COLO668 (cell line): Measurements from ENCODE around the gene LBR.

ENCODE experiments used
- DNase-seq: peaks from one replicate; lab custom pipeline; 2025; ENCODE audit not compliant: unreplicated experiment; lab: John Stamatoyannopoulos, UW

Gene LBR

DNA sequence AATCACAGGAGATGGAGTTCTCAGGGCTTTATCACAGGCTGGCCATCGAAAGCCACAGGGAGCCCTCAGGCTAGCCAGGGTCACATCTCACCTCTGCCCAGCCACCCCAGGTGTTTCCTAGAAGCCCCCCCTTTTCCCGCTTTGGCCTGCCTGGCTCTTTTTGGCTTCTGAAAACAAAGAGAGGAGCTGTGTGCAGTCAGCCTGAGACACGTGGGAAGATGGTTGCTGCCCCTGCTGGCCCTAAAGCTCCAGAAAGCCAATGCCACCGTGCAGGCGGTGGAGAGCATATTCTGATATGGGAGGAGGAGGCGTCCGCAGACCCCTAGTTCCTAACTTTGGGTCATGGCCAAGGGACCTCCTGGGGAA lies 18.7 kb upstream of the LBR start:
- no peak for DNase-seq

DNA sequence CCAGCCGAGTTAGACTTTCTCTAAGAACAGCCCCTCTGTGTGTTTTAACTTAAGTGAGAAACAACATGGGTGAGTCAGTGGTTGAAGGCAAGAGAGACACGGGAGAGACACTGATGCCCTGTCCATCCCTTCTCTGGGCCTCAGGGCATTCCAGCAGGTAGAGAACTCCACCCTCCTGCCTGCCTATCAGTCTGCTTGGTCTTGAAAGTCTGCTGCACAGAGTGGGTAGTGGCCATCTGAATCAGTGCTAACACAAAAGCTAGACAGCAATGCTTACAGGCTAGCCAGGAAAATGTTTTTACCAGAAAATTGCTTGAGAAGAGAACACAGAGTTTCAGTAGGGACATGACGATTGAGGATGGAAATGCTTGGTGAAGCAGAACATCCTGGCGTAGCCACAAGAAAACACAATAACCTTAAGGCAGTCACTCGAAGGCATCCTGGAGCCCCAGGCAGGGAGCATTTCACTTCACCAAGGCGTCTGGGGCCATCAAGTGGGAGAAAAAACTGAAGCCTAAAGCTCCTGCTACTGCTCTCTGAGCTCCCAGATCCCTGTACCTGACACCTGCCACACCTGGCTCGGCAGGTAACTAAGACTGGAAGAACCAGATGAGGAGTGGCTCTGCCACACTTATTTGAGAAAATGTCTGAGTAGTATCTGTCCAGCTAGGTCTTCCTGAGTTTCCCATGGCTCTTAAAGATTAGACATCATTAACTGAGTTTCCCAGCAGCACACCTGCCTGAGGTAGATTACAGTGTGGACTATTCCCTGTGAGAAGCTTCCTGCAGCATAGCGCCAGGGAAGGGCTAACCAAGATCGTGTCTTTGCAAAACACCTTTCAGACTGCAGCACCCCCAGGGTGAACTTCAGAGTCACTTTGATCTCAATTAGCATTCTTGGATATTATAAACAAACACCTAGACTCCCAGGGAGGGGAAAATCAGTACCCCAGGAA lies 18.1 kb upstream of the LBR start:
- DNase-seq = peak; percentile 43

DNA sequence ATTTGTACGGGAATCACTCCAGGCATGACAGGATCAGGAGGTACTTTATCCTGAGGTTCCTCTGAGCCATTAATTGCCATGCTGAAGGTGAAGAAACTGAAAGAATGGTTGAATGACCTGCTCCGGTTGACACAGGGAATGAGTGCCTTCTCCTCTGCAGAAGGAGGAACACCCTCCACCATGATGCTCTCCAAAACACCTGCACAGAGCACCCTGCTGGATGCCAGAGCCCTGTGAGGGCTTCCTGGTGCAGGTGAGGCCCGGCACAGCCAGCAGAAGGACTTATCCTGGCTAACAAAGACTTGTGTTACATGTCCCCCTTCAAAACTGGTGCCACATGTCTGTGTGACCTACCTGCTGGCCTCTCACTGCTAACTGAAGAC lies 14.3 kb upstream of the LBR start:
- DNase-seq = peak; percentile 52

DNA sequence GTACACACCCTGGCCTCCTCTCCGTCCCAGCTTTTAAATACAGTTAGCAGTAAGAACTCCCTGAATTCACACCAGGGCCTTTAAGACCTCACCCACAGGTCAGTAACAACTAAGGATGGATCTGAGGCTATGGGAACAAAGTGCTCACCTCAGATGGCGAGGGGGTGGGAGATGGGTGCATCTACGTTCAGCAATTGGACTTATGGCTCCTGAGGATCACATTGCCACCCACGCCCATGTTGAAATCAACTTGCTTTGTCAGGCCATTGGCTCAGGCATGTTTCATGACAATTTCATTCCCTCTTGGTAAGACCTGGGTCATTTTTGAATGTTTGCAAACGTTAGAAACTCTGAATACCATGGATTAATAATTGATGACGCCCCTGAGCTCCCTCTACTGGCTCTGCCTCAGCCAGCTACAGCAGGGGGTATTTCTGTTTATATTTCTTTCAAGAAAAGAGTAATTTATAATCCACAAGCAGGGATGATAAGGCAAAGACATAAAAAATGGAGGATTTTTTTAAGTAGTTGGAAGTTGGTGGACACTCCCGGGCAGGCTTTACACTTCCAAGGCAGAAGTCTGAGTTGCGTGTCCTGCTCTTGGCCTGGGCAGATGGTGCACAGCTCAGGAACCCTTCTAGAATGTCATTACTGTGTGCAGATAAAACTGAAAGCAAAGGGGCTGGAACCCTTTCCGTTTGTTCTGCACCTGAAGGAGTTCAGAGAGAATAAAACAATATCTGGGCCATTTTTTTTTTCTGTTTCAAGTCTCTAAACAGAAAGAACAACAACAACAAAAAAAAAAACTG lies 13.7 kb upstream of the LBR start:
- DNase-seq = peak; percentile 67

DNA sequence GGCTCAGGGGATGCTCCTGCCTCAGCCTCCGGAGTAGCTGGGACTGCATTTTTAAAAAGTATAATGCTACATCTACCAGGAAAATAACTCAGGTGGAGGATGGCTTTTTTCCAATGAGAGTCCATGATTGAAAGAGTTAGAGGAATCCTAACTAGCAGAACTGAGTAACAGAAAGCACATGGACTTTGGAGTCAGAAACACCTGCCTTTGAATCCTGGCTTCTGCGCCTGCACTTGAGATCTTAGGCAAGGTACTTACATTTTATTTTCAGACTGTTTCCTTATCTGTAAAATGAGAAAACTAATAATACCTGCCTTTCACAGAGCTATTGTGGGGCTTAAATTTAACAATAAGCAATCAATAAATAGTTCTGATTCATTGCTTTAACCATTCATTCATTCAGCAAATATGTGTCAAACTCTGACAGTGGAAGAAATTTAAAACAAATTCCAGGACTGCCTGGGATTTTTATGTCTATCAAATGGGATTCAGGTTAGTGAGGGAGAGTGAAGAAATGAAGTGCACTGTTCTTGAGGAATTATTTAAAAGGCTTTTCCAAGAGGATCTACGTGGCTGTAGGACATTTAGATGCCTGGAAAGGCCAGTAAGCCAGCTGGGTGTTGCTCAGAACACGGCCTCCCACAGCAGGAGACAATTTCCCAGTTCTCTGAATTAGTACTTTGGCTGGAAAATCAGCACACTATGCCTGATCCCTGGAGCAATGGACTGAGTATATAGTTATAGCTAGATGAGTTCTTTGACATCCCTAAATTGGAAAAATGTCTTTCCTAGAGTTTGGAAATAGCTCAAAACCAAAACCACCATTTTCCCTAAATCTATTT lies 12.8 kb upstream of the LBR start:
- peak; percentile 26 for DNase-seq

DNA sequence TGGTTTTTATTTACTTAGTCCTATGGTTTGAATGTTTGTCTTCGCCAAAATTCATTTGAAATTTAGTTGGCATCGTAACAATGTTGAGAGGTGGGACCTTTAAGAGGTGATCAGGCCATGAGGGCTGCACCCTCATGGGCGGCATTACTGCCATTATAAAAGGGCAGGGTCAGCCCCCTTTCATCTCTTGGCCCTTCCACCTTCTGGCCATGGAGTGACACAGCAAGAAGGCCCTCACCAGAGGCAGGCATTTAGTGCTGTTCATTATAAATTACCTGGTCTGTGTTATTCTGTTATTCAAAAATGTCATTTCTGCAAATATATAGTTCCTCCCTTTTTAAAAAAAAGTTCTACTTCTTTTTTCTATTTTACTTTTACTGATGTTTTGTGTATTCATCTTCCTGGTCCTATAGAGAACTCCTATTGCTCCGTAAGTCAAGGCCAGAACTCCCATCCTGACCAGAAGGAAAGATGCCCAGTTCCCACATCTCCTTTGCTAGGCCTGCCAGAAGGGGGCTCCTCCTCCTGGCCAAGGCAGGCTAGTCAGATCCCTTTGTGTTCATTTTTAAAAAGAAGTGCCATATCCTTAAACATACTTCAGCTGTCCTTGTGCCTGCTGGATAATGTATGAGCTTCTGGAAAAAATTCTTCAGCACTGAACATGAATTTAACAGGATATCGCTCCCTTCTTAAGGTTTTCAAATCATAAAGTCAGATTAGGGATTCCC lies 10.0 kb upstream of the LBR start:
- DNase-seq = no peak

DNA sequence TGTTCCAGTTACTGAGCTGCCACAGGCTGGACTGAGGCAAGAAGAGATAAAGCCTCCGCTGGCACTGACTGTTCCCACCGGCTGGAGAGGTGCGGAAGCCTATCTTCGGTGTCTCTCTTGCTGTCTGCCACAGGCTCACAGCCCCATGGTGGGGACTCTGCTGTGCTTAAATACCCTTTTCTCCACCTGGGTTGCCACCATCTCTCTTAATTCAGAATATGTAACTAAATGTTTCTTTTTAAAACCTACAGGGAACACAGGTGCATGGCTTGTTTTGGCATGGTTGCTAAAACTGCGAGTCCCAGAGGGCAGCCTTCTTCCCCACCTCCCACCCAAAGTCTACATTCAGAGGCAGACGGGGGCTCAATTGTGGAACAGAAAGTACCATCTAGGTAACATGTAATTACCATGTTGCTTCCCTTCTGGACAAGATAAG lies 8.1 kb upstream of the LBR start:
- no peak for DNase-seq

DNA sequence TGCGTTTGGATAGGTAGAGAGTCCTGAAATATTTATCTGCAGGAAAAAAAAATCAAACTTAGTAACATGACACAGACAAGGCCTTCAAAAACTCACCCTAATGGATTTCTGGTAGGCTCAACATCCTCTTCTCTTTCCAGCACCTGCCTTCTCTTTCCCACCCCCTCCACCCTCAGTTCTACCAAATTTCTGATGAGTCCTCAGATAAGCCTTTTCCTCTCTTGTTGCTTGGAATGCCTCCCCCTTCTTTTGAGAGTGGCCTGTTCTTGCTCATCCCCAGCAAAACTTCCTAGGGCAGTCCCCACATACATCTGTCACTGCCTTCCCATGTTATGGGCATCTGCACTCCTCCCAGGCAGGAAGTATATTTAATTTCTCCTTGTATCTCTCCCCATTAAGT lies 7.6 kb upstream of the LBR start:
- no peak for DNase-seq

DNA sequence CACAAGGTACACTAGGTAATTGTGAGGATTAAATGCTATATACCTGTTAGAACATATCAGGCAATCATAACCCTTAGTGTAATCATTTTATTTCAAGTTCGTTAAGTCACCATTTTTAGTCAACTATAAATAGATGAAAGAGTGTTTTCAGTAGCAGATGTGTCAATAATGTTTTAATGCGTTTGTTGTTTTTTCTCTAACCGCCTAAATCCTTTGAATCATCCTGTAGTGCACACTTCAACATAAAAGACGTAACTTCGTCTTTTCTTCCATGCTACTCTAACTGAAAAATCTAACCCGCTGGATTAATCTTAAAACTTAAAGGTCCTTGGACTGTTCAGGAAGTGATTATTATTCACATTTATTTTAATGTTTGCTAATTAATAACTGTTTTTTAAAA lies 7.2 kb upstream of the LBR start:
- DNase-seq = no peak

DNA sequence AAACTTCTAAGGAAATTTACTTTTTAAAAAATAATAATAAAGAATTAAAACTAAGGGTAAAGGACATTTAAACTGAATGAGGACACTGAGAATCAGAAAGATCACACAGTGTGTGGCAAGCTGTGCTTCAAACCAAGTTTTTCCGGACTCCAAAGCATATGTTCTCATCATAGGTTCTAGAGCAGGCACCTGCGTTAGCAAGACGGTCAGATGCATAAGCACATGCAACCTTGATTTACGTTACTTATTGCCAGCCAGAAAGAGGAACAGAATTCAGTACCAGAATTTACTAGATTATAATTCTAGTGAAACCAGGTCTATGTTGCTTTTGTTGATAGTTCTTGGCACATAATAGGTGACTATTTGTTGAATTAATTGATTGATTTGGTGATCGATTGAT lies 6.2 kb upstream of the LBR start:
- DNase-seq = no peak

DNA sequence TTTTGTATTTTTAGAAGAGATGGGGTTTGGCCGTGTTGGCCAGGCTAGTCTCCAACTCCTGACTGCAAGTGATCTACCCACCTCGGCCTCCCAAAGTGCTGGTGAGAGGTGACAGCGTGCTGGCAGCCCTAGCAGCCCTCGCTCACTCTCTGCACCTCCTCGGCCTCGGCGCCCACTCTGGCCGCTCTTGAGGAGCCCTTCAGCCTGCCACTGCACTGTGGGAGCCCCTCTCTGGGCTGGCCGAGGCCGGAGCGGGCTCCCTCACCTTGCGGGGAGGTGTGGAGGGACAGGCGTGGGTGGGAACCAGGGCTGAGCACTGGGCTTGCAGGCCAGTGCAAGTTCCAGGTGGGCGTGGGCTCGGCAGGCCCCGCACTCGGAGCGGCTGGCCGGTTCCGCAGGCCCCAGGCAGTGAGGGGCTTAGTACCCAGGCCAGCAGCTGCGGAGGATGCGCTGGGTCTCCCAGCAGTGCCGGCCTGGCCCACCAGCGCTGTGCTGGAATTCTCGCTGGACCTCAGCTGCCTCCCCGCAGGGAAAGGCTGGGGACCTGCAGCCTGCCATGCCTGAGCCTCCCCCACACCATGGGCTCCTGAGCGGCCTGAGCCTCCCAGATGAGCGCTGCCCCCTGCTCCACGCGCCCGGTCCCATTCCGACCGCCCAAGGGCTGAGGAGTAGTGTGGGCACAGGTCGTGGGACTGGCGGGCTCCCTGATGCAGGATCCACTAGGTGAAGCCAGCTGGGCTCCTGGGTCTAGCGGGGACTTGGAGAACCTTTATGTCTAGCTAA lies 3.4 kb upstream of the LBR start:
- no peak for DNase-seq

DNA sequence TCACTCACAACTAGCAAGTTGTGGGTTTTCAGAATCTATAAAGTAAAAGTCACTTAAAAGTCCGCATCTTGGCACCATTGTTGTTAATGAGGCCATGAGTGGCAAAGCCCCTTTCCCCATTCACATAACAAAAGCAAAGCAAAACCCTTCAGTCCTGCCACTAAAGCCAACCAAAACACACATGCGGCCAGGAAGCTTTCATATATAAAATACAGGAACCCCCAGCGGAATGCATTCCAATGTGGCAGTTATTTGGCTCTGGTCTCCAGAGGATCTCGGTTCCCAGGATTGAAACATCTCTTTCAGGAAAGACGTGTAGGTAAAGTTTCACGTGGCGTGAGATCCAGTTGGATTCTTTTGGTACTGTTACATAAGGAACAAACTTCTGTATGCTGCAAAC lies 2.5 kb upstream of the LBR start:
- DNase-seq = no peak

DNA sequence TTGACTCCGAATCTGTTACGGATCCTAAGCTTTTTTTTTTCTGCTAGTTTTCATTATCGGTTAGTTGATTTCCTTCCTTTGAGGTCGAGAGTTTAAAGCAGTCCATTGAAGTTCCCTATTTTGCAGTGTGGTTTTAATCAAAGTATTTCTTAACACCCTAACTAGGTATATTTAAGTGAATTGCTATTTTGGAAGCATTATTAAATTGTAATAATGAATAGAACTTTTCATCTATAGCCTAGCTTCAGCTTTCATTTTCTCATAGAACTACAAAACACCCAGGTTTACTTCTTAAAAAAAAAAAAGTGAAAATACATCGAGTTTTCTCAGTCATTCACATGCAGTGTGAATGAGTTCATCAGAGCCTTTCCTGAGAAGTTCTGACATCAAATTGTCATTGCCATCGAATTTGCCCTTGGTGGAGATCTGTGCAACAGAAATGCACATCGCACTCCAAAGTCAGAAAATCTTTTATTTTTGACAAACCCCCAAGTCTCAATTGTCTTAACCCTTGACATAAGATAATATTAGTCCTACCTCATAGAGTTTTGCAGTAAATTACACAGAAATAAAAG lies 1.1 kb upstream of the LBR start:
- no peak for DNase-seq

DNA sequence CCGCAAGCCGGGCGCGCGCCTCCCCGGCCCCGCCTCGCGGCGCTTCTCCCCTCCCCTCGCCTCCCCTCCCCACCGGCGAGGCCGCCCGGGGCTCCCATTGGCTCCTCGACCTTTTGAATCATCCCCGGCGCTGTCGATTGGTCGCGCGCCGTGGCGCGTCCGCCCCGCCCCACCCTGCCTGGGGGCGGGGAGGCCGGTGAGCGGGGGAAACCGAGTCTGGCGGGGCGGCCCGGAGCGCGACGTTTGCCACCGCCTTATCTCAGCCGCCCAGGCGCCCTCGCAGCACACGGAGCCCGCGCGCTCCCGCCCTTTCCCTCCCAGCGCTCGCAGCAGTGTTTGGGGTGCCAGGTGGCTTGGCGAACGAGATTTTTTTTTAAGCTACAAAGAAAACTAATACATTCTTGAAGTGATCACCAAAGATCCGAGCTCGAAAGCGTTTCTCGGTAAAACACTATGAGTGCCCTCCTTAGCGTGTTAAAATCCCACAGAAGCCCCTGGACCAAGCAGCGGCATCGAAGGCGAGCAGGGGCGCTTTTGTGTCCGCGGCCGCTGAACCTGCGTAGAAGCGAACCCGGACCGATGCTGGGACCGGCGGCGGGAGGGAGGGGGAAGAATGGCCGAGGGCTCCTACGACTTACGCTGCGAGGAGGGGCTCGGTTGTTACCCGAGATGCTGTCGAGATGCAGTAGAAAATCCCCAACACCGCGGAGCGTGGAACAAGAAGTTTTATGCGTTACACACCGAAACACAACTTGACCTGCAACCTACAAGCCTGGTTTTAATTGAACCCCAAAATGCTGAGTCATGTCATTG lies 436 bp upstream of the LBR start:
- DNase-seq = peak; percentile 99

DNA sequence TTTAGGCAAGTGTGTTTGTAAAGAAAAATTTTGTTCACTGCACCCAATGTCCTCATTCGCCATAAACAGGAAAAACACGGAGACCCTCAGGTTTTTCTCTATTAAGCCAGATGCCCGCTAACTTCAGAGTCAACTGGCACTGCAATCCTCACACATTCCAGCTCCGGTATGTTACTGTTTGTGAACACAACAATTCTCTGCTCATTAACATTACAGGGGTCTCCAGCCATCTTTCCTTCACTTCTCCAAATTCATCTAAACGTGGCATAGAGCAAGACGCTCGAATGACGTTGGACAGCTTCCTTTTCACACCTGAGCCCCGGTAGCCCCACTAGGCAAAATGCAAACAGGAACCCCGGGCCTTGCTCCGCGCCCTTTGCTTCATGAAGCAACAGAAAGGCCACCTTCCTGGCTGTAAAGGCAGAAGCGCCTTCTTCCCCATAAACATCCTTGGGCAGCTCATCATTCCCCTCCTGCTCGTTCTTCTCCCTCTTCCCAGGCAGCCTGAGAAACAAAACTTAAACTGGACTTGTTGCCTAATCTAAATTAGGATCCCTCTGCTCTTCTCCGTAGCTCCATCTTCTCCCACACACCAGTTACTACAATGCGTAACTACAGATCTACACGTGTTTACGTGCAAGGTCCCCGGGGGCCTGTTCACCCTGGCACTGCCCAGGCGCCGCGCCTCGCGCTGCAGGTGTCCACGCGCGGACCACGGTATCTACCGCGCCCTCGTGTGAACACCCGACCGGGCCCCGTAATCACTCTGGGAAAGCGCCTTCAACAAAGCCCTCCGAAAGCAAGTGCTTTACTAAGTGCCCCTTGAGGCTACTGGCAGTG lies 1.2 kb downstream of the LBR start:
- peak; percentile 72 for DNase-seq

DNA sequence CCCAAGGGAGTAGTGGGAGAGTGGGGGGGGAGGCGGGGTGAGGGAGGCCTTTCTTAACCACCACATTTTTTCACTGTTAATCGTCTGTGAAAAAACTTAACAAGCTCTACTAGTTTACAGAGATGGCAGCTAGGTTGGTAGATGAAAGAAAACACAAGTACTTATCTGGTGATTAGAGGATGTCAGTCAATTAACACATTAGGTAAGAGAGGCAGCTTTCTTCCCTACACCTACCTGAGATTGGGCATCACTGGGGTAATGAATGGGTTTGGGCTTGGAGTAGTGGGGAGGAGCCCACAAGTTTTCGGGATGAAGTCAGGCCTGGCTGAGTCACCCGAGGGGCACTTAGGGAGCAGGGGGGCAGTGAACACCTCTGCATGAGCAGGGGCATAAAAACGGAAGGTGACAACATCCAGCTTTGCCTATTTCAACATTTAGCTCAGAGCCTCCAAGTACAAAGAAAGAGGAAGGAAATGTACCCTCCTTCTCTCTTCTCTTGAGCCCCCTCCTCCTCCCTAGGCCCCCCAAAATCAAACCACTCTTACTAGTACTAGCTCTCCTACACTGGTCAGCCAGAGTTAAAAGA lies 2.5 kb downstream of the LBR start:
- DNase-seq = no peak

DNA sequence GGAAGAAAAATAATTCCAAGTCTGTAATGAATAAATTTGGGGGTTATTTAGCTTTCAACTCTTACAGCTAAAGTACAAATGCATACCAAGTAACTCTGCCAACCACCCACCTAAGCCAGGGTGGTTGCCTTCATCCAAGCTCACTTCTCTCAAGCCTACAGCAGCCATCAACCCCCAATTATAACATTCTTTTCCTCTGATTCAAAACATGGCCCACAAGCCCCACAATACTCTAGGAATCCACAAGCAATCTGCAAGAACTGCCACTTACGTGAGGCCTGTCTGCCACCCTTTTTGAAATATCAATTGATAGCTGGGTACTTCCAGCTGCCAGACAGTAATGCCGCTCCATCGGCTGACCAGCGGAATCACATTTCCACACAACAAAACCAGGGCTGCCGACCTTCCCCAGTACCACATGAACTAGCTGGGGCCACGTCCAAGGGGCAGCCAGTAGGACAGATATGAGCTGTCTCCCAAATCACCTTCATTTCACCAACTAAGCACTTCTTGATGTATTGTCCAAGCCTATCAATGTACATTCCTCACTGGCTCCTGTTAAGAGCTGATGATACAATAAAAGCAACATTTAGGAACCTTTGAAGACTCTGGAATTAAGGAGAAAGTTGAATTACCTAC lies 3.2 kb downstream of the LBR start:
- no peak for DNase-seq
